Measurements from ENCODE around the gene ZNF565.

DNA sequence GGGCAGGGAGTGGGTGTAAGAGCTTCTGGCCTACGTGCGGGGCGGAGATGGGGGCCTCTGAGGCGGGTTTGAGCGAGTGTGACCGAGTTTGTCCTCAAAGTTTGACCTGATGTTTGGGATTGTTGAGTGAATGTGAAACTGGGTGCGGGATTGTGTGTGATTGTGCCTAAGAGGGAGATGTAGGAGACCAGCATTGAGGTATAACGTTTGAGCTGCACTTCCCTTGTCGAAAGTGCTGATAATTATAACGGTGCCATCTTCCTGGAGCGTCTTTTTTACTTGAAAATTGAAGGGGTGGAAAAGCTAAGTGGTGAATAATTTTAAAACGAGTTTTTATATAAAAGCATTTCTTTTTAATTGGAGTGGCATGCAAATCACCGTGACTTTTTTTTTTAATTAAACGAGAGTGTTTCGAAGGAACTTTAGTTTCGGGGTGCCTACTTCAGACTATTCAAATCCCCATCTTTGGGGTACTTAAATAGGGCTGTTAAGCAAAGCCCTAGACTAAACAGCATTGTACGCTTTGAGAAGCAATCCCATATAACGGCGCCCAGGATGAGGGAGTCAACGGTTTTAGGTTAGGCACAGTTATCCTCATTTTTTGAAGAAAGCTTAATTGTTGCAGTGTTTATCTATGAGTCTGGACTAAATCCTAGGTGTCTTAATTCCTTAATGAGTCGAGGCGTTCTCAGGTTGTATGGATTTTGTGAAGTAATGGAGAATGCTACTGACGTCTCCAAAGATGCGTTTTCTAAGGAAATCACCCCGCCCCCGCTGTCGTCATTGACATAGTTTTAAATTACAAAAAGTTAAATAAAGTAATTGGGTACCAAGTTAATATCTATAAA is 1.0 kb upstream of the ZNF565 start:
- TF ChIP-seq, protein P1, sequence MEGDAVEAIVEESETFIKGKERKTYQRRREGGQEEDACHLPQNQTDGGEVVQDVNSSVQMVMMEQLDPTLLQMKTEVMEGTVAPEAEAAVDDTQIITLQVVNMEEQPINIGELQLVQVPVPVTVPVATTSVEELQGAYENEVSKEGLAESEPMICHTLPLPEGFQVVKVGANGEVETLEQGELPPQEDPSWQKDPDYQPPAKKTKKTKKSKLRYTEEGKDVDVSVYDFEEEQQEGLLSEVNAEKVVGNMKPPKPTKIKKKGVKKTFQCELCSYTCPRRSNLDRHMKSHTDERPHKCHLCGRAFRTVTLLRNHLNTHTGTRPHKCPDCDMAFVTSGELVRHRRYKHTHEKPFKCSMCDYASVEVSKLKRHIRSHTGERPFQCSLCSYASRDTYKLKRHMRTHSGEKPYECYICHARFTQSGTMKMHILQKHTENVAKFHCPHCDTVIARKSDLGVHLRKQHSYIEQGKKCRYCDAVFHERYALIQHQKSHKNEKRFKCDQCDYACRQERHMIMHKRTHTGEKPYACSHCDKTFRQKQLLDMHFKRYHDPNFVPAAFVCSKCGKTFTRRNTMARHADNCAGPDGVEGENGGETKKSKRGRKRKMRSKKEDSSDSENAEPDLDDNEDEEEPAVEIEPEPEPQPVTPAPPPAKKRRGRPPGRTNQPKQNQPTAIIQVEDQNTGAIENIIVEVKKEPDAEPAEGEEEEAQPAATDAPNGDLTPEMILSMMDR (conservative IDR thresholded peaks at IDR 0.05; ENCODE audit: low read length): no peak
- TF ChIP-seq EZH2phosphoT487 (IDR thresholded peaks at IDR 0.05; ENCODE audit: borderline replicate concordance): no peak
